Ovary (tissue), 3 donors: ENCODE measurements around the gene RABL2B.
"Not testable (repeated sequence)": the region's sequence is repeated elsewhere in the genome, so short reads cannot be mapped to it uniquely, and the experiment has no call there.

ENCODE experiments used
- CTCF ChIP-seq, 3 donors: fragments of 450-650 bp in 2 of 3; fragments of 200-600 bp in 1 of 3; IDR thresholded peaks; one replicate each; pipeline versions ENCODE4 v1.5.1 to v1.8.0; 2016 to 2022; ENCODE audit warnings: antibody characterized with exemption in 3 of 3, mild to moderate bottlenecking in 1 of 3
- POLR2A ChIP-seq: fragments of 450-650 bp; IDR thresholded peaks from one replicate; pipeline ENCODE4 v1.6.1; 2017; ENCODE audit warnings: antibody characterized with exemption, mild to moderate bottlenecking, moderate library complexity
- donor health status: DM: no; HTN: no; CAD: no.

- not testable (repeated sequence) for TF ChIP-seq CTCF (IDR thresholded peaks at IDR 0.05); POLR2A
Observed at GRCh38 chr22:50782253-50782652, 1.2 kb downstream of the RABL2B start.
